ENCODE data around the gene SLC35A2.

SLC35A2 gene

GRCh38 chrX:48911412-48912182 lies at the start of gene SLC35A2:
Gene SLC35A2, minus strand, starts transcription at chrX:48911646. Its CDS starts 10 bp downstream, at chrX:48911636.
- no peak for FAIRE-seq

DNA sequence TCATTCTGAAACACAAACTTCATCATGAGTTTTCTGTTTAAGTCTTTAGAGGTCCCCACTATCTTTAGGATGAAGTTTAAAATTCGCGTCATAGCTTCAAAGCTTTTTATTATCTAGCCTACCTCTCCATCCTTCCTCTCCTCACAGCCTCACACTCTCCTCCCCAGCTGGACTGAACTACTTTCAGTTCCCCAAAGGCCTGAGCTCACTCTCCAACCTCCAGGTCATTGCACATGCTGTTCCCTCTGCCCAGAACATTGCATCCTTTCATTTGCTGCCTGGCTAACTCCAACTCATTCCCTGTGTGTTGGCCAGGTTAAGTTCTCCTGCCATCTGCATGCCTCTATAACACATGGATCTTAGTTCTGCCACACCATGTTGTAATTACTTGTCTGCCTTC lies 48.8 kb upstream of the SLC35A2 start:
- FAIRE-seq: no peak

- no peak for FAIRE-seq
These were observed 47.2 kb upstream of the SLC35A2 start for GRCh38 chrX:48958635-48959094.

DNA sequence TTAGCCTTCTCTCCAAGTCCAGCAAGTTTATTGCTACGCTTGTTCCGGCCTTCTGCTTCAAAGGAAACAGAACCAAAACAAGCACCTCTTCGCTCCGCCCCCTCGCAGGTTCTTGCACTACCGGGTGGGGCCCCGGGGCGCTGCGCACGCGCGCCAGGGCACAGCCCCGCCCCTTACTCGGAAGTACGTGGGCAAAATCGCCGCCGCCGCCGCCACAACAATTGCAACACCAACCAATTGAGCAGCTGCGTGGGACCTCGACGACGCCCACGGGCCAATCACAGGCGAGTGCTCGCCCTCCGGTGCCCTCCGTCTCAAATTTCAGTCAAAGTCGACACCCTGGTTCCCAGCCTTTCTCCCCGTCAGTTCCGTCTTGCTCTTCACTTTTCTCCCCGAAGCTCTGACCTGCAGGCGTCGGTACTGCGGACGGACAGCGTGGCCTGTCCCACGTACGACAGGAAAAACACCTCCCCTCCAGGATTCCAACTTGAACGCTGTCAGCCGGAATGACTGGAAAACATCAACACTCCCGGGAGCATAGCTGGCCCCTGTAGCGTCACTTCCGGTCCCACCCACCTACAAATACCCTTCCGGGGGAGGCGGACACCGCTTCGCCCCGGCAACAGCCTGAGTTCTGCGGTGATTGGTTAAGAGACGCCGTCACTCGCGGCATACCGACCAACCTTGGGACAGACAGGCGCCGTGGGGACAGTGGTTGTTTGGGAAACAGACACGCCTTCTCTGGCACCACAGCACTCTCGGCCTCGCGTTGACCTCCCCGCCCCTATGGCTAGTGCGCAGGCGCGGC lies 46.6 kb upstream of the SLC35A2 start:
- peak; percentile 95 for FAIRE-seq

GRCh38 chrX:48957477-48957826 lies 46.0 kb upstream of the SLC35A2 start, which contains the start of gene OTUD5:
Gene OTUD5, minus strand, starts transcription at chrX:48957607. Its CDS starts 37 bp downstream, at chrX:48957570.
- FAIRE-seq: no peak

- no peak for FAIRE-seq
These were observed 45.4 kb upstream of the SLC35A2 start for GRCh38 chrX:48956728-48957414.

DNA sequence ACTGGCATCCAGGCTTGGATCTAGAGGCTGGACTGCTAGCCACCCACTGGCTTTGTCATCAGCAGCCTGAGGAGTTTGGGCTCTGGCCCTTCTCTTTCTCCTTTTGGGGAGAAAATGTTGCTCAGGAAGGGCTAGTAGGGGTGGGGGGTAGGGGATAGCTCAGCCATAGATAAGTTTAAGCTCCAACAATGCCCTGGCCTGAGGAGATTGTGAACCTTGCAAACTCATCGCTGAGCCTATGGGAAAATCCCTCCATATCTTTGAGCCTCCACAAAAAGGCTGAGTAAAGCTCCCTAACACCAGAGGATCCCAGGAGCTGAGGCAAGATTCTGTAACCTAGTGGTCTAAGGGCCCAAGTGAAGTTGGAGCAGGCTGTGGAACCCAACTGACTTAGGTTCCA lies 37.1 kb upstream of the SLC35A2 start:
- no peak for FAIRE-seq

DNA sequence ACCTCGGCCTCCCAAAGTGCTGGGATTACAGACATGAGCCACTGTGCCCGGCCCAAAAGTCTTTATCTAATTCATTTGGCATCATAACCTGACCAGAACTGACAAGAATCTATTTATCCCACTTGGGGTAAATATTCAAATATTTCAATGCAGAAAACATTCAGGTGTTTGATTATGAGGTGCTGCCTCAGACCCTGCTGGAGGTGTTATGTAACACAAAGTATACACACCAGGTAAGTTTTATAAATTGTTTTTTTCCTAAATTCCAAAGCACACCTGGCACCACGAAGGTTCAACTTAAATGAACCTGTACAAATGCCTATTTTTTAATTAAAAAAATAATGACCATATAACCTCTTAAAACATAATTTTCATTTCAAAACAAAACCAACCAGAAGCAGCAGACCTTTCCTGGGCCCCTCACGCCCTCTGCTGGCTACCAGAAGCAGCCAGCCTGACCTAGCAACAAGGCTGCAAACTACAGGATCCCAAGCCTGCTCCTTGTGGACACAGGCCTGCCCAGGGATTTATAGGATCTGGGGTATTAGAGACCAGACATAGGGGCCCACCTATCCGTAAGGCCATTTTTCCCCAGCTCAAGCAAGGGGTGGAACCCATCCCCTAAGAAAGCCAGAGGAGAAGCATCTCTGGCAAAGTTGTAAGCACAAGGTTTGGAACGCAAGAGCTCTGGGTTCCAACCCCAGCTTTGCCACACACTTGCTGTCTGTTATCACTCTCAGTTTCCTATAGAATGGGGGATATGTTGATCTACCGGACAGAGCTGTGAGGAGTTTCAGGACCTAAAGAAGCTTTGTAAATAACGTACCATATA lies 34.3 kb upstream of the SLC35A2 start:
- FAIRE-seq: no peak

DNA sequence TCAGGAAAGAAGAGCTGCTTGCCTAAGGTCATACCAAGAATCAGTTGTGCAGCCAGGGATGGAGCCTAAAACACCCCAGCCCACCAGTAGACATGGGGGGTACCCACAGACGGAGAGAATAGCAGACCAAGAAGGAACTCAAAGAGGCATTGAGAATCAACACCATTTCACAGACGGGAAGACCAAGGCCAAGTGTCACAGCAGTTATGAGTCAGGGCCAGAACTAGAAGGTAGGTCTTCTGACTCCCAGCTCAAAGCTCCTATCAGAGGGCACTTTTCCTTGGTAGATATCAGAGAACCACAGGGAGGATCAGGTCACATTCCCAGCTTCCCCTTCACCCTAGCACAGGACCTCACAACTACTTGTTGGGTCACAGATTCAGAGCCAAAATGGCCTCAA lies 31.4 kb upstream of the SLC35A2 start:
- FAIRE-seq: no peak

DNA sequence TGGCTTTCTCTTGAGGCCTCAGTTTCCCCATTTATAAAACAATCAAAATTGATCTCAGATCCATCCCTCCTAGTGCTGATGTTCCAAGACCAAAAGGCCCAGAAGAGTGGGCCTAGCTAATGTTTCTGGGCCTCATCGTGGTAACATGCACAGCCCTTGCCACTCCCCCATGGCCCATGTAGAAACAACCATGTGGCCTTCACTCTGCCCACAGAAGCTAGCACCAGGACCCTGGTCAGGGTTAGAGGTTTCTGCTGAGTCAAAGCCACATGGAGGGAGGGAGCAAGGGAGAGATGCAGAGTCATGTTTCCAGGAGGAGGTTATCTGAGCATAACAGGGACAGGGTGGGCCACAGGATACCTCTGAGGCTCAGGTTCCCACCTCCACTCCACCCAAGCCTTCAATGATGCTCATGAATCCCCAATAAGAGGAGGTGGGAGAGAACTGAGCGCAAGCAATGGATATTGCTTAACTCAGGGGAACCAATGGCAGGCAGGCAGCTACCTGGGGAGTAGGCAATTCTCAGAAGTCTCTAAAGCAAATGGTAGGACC lies 29.0 kb upstream of the SLC35A2 start:
- FAIRE-seq: no peak

GRCh38 chrX:48939524-48940228 lies 28.2 kb upstream of the SLC35A2 start:
- FAIRE-seq: no peak

- no peak for FAIRE-seq
These were observed 27.4 kb upstream of the SLC35A2 start for GRCh38 chrX:48938721-48939425.

DNA sequence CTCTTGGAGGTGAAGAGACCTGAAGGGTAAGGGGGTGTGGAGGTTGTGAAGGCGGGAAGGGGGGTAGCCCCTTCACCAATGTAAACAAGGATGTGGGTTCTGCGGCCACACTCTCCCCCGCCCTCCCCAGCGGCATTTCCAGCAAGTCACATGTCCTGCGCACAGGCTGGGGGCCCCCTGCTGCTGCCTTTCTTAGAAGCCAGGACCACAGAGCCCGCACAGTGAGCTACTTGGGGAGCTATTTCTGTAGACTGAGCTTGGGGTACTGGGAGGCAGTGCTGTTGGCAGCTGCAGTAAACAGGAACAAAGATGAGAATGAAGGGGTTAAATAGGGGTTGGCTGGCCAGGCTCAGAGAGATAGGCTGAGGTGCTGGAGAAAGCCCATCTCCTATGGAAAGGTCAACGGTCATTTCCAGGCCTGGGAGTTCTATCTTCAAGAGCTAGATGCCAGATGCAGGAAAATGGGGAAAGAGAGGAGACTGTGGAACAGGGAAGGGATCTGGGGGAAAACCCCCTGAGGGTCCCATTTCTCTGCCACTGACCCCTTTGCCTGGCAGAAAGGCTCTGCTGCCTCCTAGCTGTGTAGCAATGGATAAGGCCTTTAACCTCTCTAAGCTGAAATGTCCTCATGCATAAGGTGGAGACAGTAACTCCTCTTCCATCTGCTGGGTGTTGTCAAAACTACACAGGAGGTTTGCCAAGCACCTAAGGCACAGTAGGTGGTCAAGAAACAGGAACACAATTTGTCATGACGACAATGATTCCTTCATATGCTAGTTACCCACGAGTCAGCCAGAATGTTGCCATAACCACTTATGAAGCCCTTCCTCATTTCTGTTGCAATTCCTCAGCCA lies 25.8 kb upstream of the SLC35A2 start:
- no peak for FAIRE-seq

- FAIRE-seq: no peak
These were observed 25.1 kb upstream of the SLC35A2 start for GRCh38 chrX:48936429-48937053.

DNA sequence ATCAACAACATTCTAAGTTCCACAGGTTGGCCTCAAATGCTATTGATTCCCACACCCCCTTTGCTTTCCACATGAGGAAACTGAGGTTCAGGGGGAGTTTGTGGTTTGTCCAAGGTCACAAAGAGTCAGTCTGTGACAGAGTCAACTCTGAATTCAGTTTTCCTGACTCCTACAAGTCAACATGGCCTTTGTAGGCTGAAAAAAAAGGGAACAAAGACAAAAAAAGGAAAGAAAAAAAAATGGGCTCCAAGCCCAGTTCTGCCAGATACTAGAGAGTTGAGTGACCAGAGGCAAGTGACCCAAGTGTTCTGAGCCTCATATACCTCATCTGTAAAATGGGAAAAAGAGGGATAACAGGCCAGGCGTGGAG lies 23.8 kb upstream of the SLC35A2 start:
- FAIRE-seq: no peak

GRCh38 chrX:48934581-48935300 lies 23.3 kb upstream of the SLC35A2 start:
- FAIRE-seq: no peak

DNA sequence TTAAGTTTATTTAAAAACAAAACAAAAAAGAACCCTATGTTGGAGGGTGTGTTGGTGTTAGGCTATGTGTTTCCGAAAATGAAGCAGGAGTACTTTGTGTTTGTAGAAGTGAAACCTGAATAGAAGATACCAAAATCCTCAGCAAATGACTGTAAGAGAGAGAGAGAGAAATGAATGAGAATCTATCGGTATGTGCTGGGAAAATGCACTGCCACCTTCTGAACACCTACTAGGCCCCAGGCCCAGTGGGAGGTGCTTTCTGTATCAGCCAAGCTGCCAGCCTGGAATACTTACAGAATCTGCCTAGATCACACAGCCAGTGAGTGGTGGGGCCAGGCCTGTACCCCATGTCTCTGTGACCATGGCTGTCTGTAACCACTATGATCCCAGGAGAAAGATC lies 22.3 kb upstream of the SLC35A2 start:
- no peak for FAIRE-seq

GRCh38 chrX:48927736-48928382 lies 16.4 kb upstream of the SLC35A2 start:
- no peak for FAIRE-seq
